Measurements from ENCODE around the gene MYRIP. TPM values are rescaled to one million over a fixed set of nuclear protein-coding genes. Genes with fewer than 3 reads are reported as not detected.
A peak's percentile ranks its signal among the peaks of the same experiment; 100 is the strongest.

Gene MYRIP
- total RNA-seq, 1 donor from 2014 or later = not detected

- intact Hi-C loops (cut with micrococcal nuclease) = no loop called here
- Mint-ChIP-seq H3K9me3 (no peaks in the 10 kb centered on the region), H3K4me3 (no peak overlapping the region), H3K27me3 (peaks cover 3% of the 10 kb centered on the region), H3K4me1 (no peaks in the 10 kb centered on the region), H3K27ac (no peak overlapping the region), H3K36me3 (ENCODE audit: low read depth) (peaks cover 1% of the 10 kb centered on the region)
- no peak for DNase-seq
Observed at GRCh38 chr3:40287248-40287647, 477.8 kb downstream of the MYRIP start.

GRCh38 chr3:40290396-40290795 is 481.0 kb downstream of the MYRIP start:
- H3K36me3 Mint-ChIP-seq (ENCODE audit: low read depth) = peaks cover 1% of the 10 kb centered on the region
- no peaks in the 10 kb centered on the region for H3K4me1 Mint-ChIP-seq
- no peaks in the 10 kb centered on the region for H3K9me3 Mint-ChIP-seq
- H3K27me3 Mint-ChIP-seq = peaks cover under 1% of the 10 kb centered on the region
- intact Hi-C loops (cut with micrococcal nuclease) = no loop called here
- DNase-seq = peak; percentile 49
- H3K4me3 Mint-ChIP-seq = no peak overlapping the region
- no peak overlapping the region for H3K27ac Mint-ChIP-seq

GRCh38 chr3:40291471-40291870 is 482.1 kb downstream of the MYRIP start:
- DNase-seq = no peak
- Mint-ChIP-seq H3K27me3 (no peaks in the 10 kb centered on the region), H3K4me3 (no peak overlapping the region), H3K36me3 (ENCODE audit: low read depth) (peaks cover 1% of the 10 kb centered on the region), H3K27ac (no peak overlapping the region), H3K9me3 (no peaks in the 10 kb centered on the region), H3K4me1 (no peaks in the 10 kb centered on the region)
- intact Hi-C loops (cut with micrococcal nuclease) = no loop called here

DNA sequence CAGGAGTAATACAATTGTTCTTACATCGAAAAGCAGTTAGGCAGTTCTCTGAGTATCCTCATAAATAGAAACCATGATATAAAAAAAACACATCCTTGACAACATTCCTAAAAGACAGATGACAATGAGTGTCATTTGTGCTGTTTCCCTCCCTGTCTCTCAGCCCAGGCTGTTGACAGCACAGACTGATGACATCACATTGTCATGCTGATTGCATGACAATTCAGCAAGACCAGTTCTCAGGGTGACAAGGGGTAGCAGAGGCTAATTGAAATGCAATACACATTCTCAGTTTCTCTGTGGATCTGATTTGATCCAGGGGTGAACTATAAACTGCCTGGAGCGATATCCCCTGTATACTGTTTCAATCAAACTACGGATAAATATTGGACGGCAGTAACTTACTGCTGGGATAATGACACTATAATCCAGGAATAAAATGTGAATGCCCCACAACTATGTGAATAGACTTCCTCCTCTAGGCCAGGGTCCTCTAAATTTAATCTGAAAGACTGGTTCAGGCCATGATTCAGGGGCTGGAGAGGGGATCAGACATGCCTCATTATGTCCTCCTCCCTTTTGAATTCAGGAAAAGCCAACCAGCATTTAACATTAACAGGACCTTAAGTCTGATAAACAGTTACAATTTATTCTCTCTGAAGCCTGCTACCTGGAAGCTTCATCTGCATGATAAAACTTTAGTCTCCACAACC is 483.4 kb downstream of the MYRIP start:
- H3K4me1 Mint-ChIP-seq = no peaks in the 10 kb centered on the region
- no peak for DNase-seq

DNA sequence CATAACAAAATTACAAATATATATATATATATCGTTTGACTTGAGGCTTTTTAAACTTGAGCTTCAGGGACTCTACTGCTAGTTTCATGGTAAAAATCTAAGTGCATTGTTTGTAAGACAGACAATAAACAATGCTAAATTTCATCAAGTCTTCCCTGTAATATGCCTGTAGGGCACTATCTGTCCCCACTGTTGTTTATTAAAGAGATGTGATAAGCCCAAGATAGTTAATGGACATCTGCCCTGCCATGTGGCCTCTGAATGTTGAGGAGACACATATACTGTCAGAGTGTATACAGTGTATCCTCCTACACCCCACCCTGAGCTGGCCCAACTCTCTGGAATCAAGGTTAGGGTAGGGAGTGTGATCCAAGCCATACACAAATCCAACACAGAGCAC is 485.0 kb downstream of the MYRIP start:
- H3K4me3 Mint-ChIP-seq = no peak overlapping the region
- H3K9me3 Mint-ChIP-seq = no peaks in the 10 kb centered on the region

More for the DNA sequence above, 483.4 kb downstream of the MYRIP start:
- Mint-ChIP-seq H3K27me3 (no peaks in the 10 kb centered on the region), H3K36me3 (ENCODE audit: low read depth) (peaks cover 1% of the 10 kb centered on the region), H3K4me3 (no peak overlapping the region), H3K9me3 (no peaks in the 10 kb centered on the region), H3K27ac (no peak overlapping the region)
- intact Hi-C loops (cut with micrococcal nuclease) = no loop called here

DNA sequence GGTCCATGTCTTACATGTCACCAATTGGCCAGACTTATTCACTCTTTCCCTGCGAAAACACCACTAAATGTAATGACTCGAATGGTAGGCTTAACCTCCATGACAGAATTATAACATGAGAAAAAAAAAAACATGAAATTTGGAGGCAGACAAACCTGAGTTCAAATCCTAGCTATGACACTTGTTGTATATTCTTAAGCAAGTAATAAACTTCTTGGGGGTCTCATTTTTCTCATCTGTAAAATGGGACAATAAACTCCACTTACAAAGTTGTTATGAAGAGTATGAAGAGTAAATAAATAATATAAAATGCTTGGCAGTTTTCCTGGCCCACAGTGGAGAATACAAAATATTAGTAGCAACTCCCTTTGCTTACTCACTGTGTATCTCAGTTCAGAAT is 488.7 kb downstream of the MYRIP start:
- H3K27me3 Mint-ChIP-seq = no peaks in the 10 kb centered on the region
- no peak overlapping the region for H3K4me3 Mint-ChIP-seq
- DNase-seq = no peak
- H3K9me3 Mint-ChIP-seq = peaks cover 3% of the 10 kb centered on the region
- no peak overlapping the region for H3K27ac Mint-ChIP-seq
- peaks cover 2% of the 10 kb centered on the region for H3K36me3 Mint-ChIP-seq (ENCODE audit: low read depth)
- no peaks in the 10 kb centered on the region for H3K4me1 Mint-ChIP-seq
- intact Hi-C loops (cut with micrococcal nuclease) = no loop called here

More for the DNA sequence above, 485.0 kb downstream of the MYRIP start:
- intact Hi-C loops (cut with micrococcal nuclease) = no loop called here
- H3K4me1 Mint-ChIP-seq = no peaks in the 10 kb centered on the region
- DNase-seq = no peak
- H3K36me3 Mint-ChIP-seq (ENCODE audit: low read depth) = peaks cover 1% of the 10 kb centered on the region
- H3K27ac Mint-ChIP-seq = no peak overlapping the region
- H3K27me3 Mint-ChIP-seq = no peaks in the 10 kb centered on the region

- Mint-ChIP-seq H3K27ac (no peak overlapping the region), H3K4me1 (no peaks in the 10 kb centered on the region), H3K4me3 (no peak overlapping the region), H3K27me3 (no peaks in the 10 kb centered on the region), H3K9me3 (peaks cover 3% of the 10 kb centered on the region), H3K36me3 (ENCODE audit: low read depth) (peaks cover 2% of the 10 kb centered on the region)
- intact Hi-C loops (cut with micrococcal nuclease) = no loop called here
- DNase-seq = no peak
Observed at GRCh38 chr3:40299130-40299720, 489.8 kb downstream of the MYRIP start.

- intact Hi-C loops (cut with micrococcal nuclease) = loop anchor here (10.0 kb wide), 1 partner anchor 895 kb away; the partner anchor contains the start of gene RPSA
- Mint-ChIP-seq H3K4me3 (no peak overlapping the region), H3K27me3 (no peaks in the 10 kb centered on the region), H3K27ac (no peak overlapping the region), H3K9me3 (peaks cover 3% of the 10 kb centered on the region), H3K36me3 (ENCODE audit: low read depth) (peaks cover 2% of the 10 kb centered on the region), H3K4me1 (no peaks in the 10 kb centered on the region)
- no peak for DNase-seq
Observed at GRCh38 chr3:40299721-40300335, 490.4 kb downstream of the MYRIP start.

GRCh38 chr3:40302784-40303183 is 493.4 kb downstream of the MYRIP start:
- Mint-ChIP-seq H3K27ac (no peak overlapping the region), H3K4me3 (no peak overlapping the region), H3K4me1 (no peaks in the 10 kb centered on the region), H3K36me3 (ENCODE audit: low read depth) (peaks cover 2% of the 10 kb centered on the region), H3K27me3 (no peaks in the 10 kb centered on the region), H3K9me3 (peaks cover 3% of the 10 kb centered on the region)
- no peak for DNase-seq
- intact Hi-C loops (cut with micrococcal nuclease) = loop anchor here (10.0 kb wide), 1 partner anchor 898 kb away; the partner anchor contains the start of gene RPSA

DNA sequence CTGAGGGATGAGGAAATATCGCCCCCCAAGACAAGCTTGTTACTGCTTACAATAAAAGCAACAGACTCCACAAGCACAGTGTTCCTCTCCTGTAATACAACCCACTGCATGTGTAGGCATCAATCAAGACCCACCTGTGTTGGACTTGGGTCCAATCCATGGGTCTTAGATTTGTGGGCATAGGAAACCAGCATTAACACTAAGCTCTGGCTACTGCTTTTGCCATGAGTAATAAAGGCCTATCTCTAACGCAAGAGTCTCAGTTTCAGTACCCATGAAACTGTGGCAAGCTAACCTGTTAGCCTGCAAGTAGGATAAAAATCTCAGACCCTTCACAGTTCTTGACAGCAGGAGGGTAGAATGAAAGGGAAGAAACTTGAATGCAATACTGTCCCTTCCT is 494.9 kb downstream of the MYRIP start:
- Mint-ChIP-seq H3K36me3 (ENCODE audit: low read depth) (peaks cover 2% of the 10 kb centered on the region), H3K4me3 (no peak overlapping the region), H3K27ac (no peak overlapping the region), H3K4me1 (peaks cover 6% of the 10 kb centered on the region), H3K9me3 (peaks cover 3% of the 10 kb centered on the region), H3K27me3 (no peaks in the 10 kb centered on the region)
- intact Hi-C loops (cut with micrococcal nuclease) = loop anchor here (10.0 kb wide), 1 partner anchor 900 kb away; the partner anchor contains the start of gene RPSA
- DNase-seq = no peak

- Mint-ChIP-seq H3K27ac (no peak overlapping the region), H3K4me3 (no peak overlapping the region), H3K4me1 (peaks cover 10% of the 10 kb centered on the region), H3K27me3 (no peaks in the 10 kb centered on the region), H3K36me3 (ENCODE audit: low read depth) (peaks cover 11% of the 10 kb centered on the region), H3K9me3 (peaks cover 3% of the 10 kb centered on the region)
- no peak for DNase-seq
- intact Hi-C loops (cut with micrococcal nuclease) = loop anchor here (5.0 to 10.0 kb wide), 2 partner anchors 891 to 902 kb away; partner anchors contain the start of genes CTNNB1 and RPSA
Observed at GRCh38 chr3:40306336-40306735, 496.9 kb downstream of the MYRIP start.

- Mint-ChIP-seq H3K36me3 (ENCODE audit: low read depth) (peaks cover 18% of the 10 kb centered on the region), H3K9me3 (peaks cover 3% of the 10 kb centered on the region)
- intact Hi-C loops (cut with micrococcal nuclease) = loop anchor here (5.0 to 10.0 kb wide), 2 partner anchors 890 to 902 kb away; partner anchors contain the start of genes CTNNB1 and RPSA
Observed at GRCh38 chr3:40307176-40307575, 497.8 kb downstream of the MYRIP start.

GRCh38 chr3:40308725-40309417 is 499.5 kb downstream of the MYRIP start:
- no peak for DNase-seq
- intact Hi-C loops (cut with micrococcal nuclease) = loop anchor here (1.0 to 10.0 kb wide), 6 partner anchors 144 to 1652 kb away; partner anchors contain the start of genes CTNNB1, RPL14, RPSA and ZNF621
- peaks cover 17% of the 10 kb centered on the region for H3K4me1 Mint-ChIP-seq
- no peaks in the 10 kb centered on the region for H3K27me3 Mint-ChIP-seq
- H3K27ac Mint-ChIP-seq = peak overlapping the region; percentile 99
- peaks cover 30% of the 10 kb centered on the region for H3K36me3 Mint-ChIP-seq (ENCODE audit: low read depth)
- H3K9me3 Mint-ChIP-seq = no peaks in the 10 kb centered on the region
- peak overlapping the region; percentile 100 for H3K4me3 Mint-ChIP-seq

More at GRCh38 chr3:40307176-40307575, 497.8 kb downstream of the MYRIP start:
- peaks cover 13% of the 10 kb centered on the region for H3K4me1 Mint-ChIP-seq
- no peak overlapping the region for H3K27ac Mint-ChIP-seq
- DNase-seq = no peak
- H3K27me3 Mint-ChIP-seq = no peaks in the 10 kb centered on the region
- H3K4me3 Mint-ChIP-seq = no peak overlapping the region

Measured in activated CD4-positive, alpha-beta T cell treated with anti-CD3 and anti-CD28 coated beads, Interleukin-2, amount 10 ng/mL, durations not matched to agents 24 days and 14 days (primary cell).